Ramos (cell line): ENCODE results near the gene C19orf73.

Experiments
- in situ Hi-C: fragments of 300-500 bp; cut with MboI; formaldehyde crosslinking; loops from one replicate; pipeline ENCODE4 v1.14.3; 2022; ENCODE audit warnings: low sequenced_read_pairs; ENCODE audit not compliant: unreplicated experiment

The C19orf73 gene

DNA sequence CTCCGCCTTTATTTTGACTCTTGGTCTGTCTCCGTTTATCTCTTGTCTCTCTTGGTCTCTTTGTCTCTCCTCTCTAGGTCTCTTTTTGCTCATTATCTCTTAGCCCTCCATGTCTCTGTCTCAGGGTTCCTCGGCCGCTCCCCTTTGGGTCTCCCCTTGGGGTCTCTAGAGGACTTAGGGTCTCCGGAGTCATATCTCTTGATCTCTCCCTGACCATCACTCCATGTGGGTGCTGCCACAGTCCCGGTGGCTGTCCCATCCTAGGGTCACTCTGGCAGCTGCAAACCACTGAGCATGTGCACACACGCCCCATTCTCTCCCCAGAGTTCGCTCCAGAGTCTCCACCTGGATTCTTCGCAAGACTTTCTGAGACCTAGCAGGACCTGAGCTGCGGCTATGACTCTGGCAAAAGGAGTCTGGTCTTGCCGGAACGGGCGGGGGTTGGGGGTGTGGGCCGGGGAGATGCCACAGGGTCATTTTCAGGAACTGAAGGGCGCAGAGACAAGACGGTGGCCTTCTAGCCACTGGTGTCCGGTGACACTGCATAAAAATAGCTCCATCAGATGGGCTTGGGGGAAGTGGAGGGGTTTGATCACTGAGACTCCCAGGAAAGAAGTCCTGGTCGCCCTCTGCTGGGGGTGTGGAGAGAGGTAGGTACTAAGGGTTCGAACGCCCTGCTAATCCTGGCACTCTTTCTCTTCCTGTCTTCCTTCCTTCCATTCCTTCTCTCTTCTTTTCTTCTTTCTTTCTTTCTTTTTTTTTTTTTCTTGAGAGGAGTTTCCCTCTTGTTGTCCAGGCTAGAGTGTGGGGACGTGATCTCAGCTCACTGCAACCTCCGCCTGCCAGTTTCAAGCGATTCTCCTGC lies 45.2 kb downstream of the C19orf73 start:
- in situ Hi-C loops, result no loop called here

DNA sequence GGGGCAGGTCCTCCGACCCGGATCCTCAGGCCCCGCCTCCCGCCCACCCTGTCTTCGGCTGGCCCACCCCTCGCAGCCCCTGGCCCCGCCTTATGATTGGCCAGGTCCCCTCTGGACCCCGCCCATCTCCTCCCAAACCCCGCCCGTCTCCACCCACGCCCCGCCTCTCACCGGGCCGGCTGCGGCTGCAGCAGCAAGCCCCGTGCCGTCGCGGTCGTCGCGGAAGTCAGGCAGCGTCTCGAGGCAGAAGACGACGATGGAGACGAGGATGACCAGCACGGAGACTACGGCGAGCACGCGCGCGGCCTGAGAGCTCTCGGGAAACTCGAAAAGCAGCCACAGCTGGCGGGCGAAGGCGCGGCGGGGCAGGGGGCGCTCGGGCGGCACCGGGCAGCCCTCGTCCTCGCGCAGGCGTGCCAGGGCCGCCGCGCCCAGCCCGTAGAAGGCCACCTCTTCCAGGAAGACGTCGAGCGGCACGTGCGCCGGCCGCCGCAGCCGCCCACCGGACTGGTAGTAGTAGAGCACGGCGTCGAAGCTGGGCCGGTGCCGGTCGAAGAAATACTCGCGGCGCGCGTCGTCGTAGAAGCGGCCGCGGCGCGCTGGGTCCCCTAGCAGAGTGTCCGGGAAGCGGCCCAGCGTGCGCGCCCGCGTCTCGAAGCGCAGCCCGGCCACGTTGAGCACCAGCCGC lies 46.9 kb downstream of the C19orf73 start:
- in situ Hi-C loops, result no loop called here

DNA sequence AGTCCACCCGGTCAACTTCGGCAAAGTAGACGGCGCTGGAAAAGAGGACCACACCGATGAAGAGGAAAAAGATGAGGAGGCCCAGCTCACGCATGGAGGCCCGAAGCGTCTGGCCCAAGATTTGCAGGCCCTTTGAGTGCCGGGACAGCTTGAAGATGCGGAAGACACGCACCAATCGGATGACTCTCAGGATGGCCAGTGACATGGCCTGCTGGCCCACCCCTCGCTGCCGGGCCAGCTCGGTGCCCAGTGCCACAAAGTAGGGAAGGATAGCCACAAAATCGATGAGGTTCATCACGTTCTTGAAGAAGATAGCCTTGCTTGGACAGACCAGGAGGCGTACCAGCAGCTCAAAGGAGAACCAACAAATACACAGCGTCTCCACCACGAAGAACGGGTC lies 48.5 kb downstream of the C19orf73 start:
- in situ Hi-C loops, result no loop called here

DNA sequence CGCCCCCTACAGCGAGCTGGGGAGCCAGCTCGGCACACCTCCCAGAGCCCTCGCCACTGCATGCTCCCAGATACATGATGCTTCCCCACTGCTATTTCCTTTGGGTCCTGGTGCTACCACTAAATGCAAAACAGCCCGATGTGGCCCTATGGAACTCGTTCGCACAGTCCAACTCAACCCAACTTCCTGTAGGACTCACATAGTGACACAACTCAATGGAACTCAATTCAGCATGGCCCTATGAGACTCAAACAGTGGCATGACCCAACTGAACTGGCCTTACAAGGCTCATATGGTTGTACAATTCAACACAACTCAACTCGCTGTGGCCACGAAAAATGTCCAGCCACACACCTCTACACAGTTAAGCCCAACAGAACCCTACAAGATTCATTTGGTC lies 49.9 kb downstream of the C19orf73 start:
- in situ Hi-C loops, result no loop called here
